Muscle of back (tissue), 10 donors: Measurements from ENCODE around the gene SLC39A1. TPM values are rescaled to one million over a fixed set of nuclear protein-coding genes. Genes with fewer than 3 reads are reported as not detected.

Source experiments
- polyA plus RNA-seq, 10 donors: library from polyadenylated mRNA; unstranded; fragments of 120-200 nt; gene quantifications; one replicate each; pipeline ENCODE4 v1.2.1, GENCODE V29; 2013; ENCODE audit not compliant: insufficient read length in 10 of 10

Gene SLC39A1
- polyA plus RNA-seq, 10 donors: 36.0 to 54.4 (median 43.2) TPM

Other genes with a start within 250 kb of the SLC39A1 start
- 10 to 100 TPM; 31.4 to 60.0 (median 39.8) TPM for gene INTS3, start 235.5 kb downstream of the SLC39A1 start, polyA plus RNA-seq
- 10 to 100 TPM; 17.9 to 32.7 (median 23.6) TPM for gene SLC27A3, start 188.1 kb downstream of the SLC39A1 start, polyA plus RNA-seq
- 10 to 100 TPM; 12.5 to 20.1 (median 17.9) TPM for gene GATAD2B, start 40.6 kb downstream of the SLC39A1 start, polyA plus RNA-seq
- 10 to 100 TPM; 18.7 to 44.4 (median 30.2) TPM for gene DENND4B, start 16.8 kb downstream of the SLC39A1 start, polyA plus RNA-seq
- gene CRTC2, start 4.9 kb downstream of the SLC39A1 start, polyA plus RNA-seq: 10 to 100 TPM; 16.2 to 30.6 (median 21.2) TPM
- gene CREB3L4, start 4.4 kb upstream of the SLC39A1 start, polyA plus RNA-seq: 10 to 100 TPM in 7 of 10 donors, 1 to 10 TPM in 3; 9.0 to 16.3 (median 12.4) TPM
- gene JTB, start 14.1 kb upstream of the SLC39A1 start, polyA plus RNA-seq: 10 to 100 TPM; 66.7 to 93.8 (median 77.3) TPM
- gene RAB13, start 22.8 kb upstream of the SLC39A1 start, polyA plus RNA-seq: 100 to 1,000 TPM in 1 of 10 donors, 10 to 100 TPM in 9; 69.1 to 115 (median 81.9) TPM
- gene RPS27, start 27.2 kb upstream of the SLC39A1 start, polyA plus RNA-seq: 1,000 to 10,000 TPM; 2,992 to 4,353 (median 3,555) TPM
- gene NUP210L, start 191.5 kb upstream of the SLC39A1 start, polyA plus RNA-seq: under 1 TPM in 6 of 10 donors, not detected in 4; 0.07 to 0.18 (median 0.09) TPM
- gene TPM3, start 228.6 kb upstream of the SLC39A1 start, polyA plus RNA-seq: 100 to 1,000 TPM; 271 to 851 (median 615) TPM
- not detected for gene CFAP141, start 242.8 kb upstream of the SLC39A1 start, polyA plus RNA-seq